H1 (cell line): ENCODE measurements around the gene PHLDA3. TPM values are rescaled to one million over a fixed set of nuclear protein-coding genes. Genes with fewer than 3 reads are reported as not detected.

Experiments used
- CTCF ChIA-PET: fragments of 300-600 bp; sonication (Branson Sonifier 250); formaldehyde crosslinking; loops from one replicate; lab custom pipeline; 2021; ENCODE audit not compliant: partially characterized antibody; lab: Charles Lee
- POLR2A ChIA-PET: fragments of 300-600 bp; sonication (Branson Sonifier 250); formaldehyde crosslinking; loops from one replicate; lab custom pipeline; 2021; ENCODE audit warnings: inconsistent platforms; ENCODE audit not compliant: partially characterized antibody; lab: Charles Lee
- DNase-seq, 2 experiments: peaks; one replicate each; pipeline versions ENCODE4 v3.0.0 to v3.0.0-alpha.2; 2010 to 2022; ENCODE audit warnings: low spot score in 2 of 2, low read depth in 1 of 2, mixed read lengths in 1 of 2
- FAIRE-seq: peaks from 2 replicates; lab custom pipeline; 2011; peaks lifted over from hg19 to GRCh38; lab: Jason Lieb, UNC
- H2AFZ ChIP-seq: 2 replicates; pipeline ENCODE4 v1.8.1; 2012; ENCODE audit warnings: low read length, inconsistent platforms
- H2AK5ac ChIP-seq: 2 replicates; pipeline ENCODE4 v1.6.1; 2013; ENCODE audit warnings: low read depth, low read length
- H2BK120ac ChIP-seq: replicated peaks from 2 replicates; pipeline ENCODE3; 2013; ENCODE audit warnings: low read depth, low read length, inconsistent platforms
- H2BK12ac ChIP-seq: 2 replicates; pipeline ENCODE4 v1.6.1; 2013; ENCODE audit warnings: low read depth, low read length
- H2BK15ac ChIP-seq: 2 replicates; pipeline ENCODE4 v1.6.1; 2013; ENCODE audit warnings: low read length
- H2BK20ac ChIP-seq: 2 replicates; pipeline ENCODE4 v1.6.1; 2013; ENCODE audit warnings: low read length
- H2BK5ac ChIP-seq: 2 replicates; pipeline ENCODE4 v1.6.1; 2013; ENCODE audit warnings: low read depth, low read length
- H3K14ac ChIP-seq: 2 replicates; pipeline ENCODE4 v1.6.1; 2013; ENCODE audit warnings: inconsistent platforms; ENCODE audit not compliant: insufficient read length
- H3K18ac ChIP-seq: 2 replicates; pipeline ENCODE4 v1.6.1; 2013; ENCODE audit warnings: low read length; ENCODE audit errors: extremely low read depth
- H3K23ac ChIP-seq: 2 replicates; pipeline ENCODE4 v1.6.1; 2013; ENCODE audit warnings: inconsistent platforms; ENCODE audit not compliant: insufficient read length
- H3K23me2 ChIP-seq: 2 replicates; pipeline ENCODE4 v1.6.1; 2013; ENCODE audit warnings: low read depth, low read length
- H3K27ac ChIP-seq: 2 replicates; pipeline ENCODE4 v1.6.1; 2011; ENCODE audit warnings: low read depth, low read length, inconsistent platforms
- H3K27me3 ChIP-seq, 4 experiments: replicated peaks in 1 of 4; 1 replicate in 1 of 4; 2 replicates in 3 of 4; pipeline versions ENCODE4 v1.6.1 to v1.8.1; 2011 to 2013; ENCODE audit warnings: low read length in 3 of 4, mild to moderate bottlenecking in 3 of 4, inconsistent platforms in 2 of 4, mixed read lengths in 2 of 4, moderate library complexity in 1 of 4; ENCODE audit not compliant: control insufficient read depth in 3 of 4, insufficient read depth in 3 of 4; ENCODE audit errors: extremely low read depth in 1 of 4
- H3K36me3 ChIP-seq, 4 experiments: 2 replicates each; pipeline versions ENCODE4 v1.6.1 to v1.8.1; 2011 to 2013; ENCODE audit warnings: mild to moderate bottlenecking in 4 of 4, low read length in 3 of 4, moderate library complexity in 2 of 4, control low read depth in 1 of 4, inconsistent platforms in 1 of 4; ENCODE audit not compliant: insufficient read depth in 4 of 4, control insufficient read depth in 2 of 4
- H3K4ac ChIP-seq: replicated peaks from 2 replicates; pipeline ENCODE3; 2013; ENCODE audit warnings: low read length, low read depth, mixed read lengths, inconsistent platforms; ENCODE audit not compliant: insufficient read length
- H3K4me1 ChIP-seq, 4 experiments: replicated peaks in 1 of 4; 1 replicate in 1 of 4; 2 replicates in 3 of 4; pipeline versions ENCODE4 v1.6.1 to v1.8.1; 2011 to 2013; ENCODE audit warnings: low read length in 3 of 4, inconsistent platforms in 2 of 4, mixed read lengths in 1 of 4; ENCODE audit not compliant: insufficient read depth in 4 of 4, control insufficient read depth in 3 of 4
- H3K4me2 ChIP-seq, 2 experiments: 2 replicates each; pipeline versions ENCODE4 v1.6.1 to v1.8.1; 2011 to 2013; ENCODE audit warnings: low read depth in 2 of 2, low read length in 2 of 2, control low read depth in 1 of 2, inconsistent platforms in 1 of 2, mild to moderate bottlenecking in 1 of 2; ENCODE audit not compliant: insufficient read depth in 1 of 2
- H3K4me3 ChIP-seq, 4 experiments: fragments of 200-600, 300-600 bp in 1 of 4; sonication (generic), shearing (Covaris generic), sonication (Bioruptor Twin) in 1 of 4; 2 replicates each; pipeline versions ENCODE4 v1.5.1 to v1.8.1; 2011 to 2016; ENCODE audit warnings: low read length in 4 of 4, low read depth in 3 of 4, control low read depth in 2 of 4, inconsistent platforms in 2 of 4, mild to moderate bottlenecking in 2 of 4, mixed read lengths in 1 of 4, moderate library complexity in 1 of 4; ENCODE audit not compliant: insufficient read depth in 2 of 4; ENCODE audit errors: extremely low read depth in 1 of 4
- H3K56ac ChIP-seq: replicated peaks from 2 replicates; pipeline ENCODE3; 2013; ENCODE audit warnings: low read depth, mild to moderate bottlenecking, mixed read lengths, low read length, inconsistent platforms; ENCODE audit not compliant: insufficient read length
- H3K79me1 ChIP-seq: 2 replicates; pipeline ENCODE4 v1.6.1; 2013; ENCODE audit warnings: low read depth, low read length, control low read depth
- H3K79me2 ChIP-seq, 2 experiments: 2 replicates each; pipeline versions ENCODE4 v1.6.1 to v1.8.1; 2012 to 2013; ENCODE audit warnings: low read length in 2 of 2, mild to moderate bottlenecking in 2 of 2, inconsistent platforms in 1 of 2; ENCODE audit not compliant: insufficient read depth in 2 of 2, control insufficient read depth in 1 of 2
- H3K9ac ChIP-seq, 4 experiments: replicated peaks in 1 of 4; 1 replicate in 1 of 4; 2 replicates in 3 of 4; pipeline versions ENCODE4 v1.6.1 to v1.8.1; 2011 to 2013; ENCODE audit warnings: low read depth in 3 of 4, low read length in 3 of 4, control low read depth in 2 of 4, mild to moderate bottlenecking in 2 of 4, moderate library complexity in 2 of 4, inconsistent platforms in 1 of 4; ENCODE audit errors: extremely low read depth in 1 of 4
- H3K9me3 ChIP-seq, 2 experiments: 2 replicates each; pipeline versions ENCODE4 v1.6.1 to v1.8.1; 2012 to 2013; ENCODE audit warnings: mild to moderate bottlenecking in 2 of 2, moderate library complexity in 2 of 2, control low read depth in 1 of 2, inconsistent platforms in 1 of 2, low read depth in 1 of 2, low read length in 1 of 2, mixed read lengths in 1 of 2; ENCODE audit not compliant: insufficient read depth in 2 of 2
- H4K20me1 ChIP-seq, 2 experiments: replicated peaks in 1 of 2; 2 replicates each; pipeline versions ENCODE3 to v1.8.1; 2011 to 2013; ENCODE audit warnings: inconsistent platforms in 2 of 2, low read length in 2 of 2, mild to moderate bottlenecking in 1 of 2; ENCODE audit not compliant: insufficient read depth in 2 of 2, control insufficient read depth in 1 of 2
- H4K5ac ChIP-seq: 2 replicates; pipeline ENCODE4 v1.6.1; 2013; ENCODE audit warnings: low read length, low read depth, mixed read lengths, inconsistent platforms; ENCODE audit not compliant: insufficient read length
- H4K8ac ChIP-seq: 2 replicates; pipeline ENCODE4 v1.8.0; 2013; ENCODE audit warnings: mild to moderate bottlenecking, moderate library complexity, low read length, inconsistent platforms; ENCODE audit not compliant: insufficient read depth; ENCODE audit errors: extremely low read depth
- H4K91ac ChIP-seq: replicated peaks from 2 replicates; pipeline ENCODE3; 2013; ENCODE audit warnings: low read length, mixed read lengths, inconsistent platforms; ENCODE audit not compliant: insufficient read length
- CHD2 ChIP-seq: IDR thresholded peaks from 2 replicates; pipeline ENCODE4 v1.6.1; 2012; ENCODE audit warnings: low read length, improper control_type of control experiment
- EZH2 ChIP-seq: fragments of 200-600 bp; sonication (generic); IDR thresholded peaks from 2 replicates; pipeline ENCODE4 v1.7.1; 2012; ENCODE audit warnings: low read depth, mild to moderate bottlenecking, moderate library complexity, low read length, inconsistent platforms; ENCODE audit not compliant: severe bottlenecking
- HDAC2 ChIP-seq, 2 experiments: fragments of 300-600 bp in 1 of 2; sonication (generic) in 1 of 2; IDR thresholded peaks; 2 replicates each; pipeline ENCODE4 v1.6.1; 2011 to 2012; ENCODE audit warnings: low read depth in 2 of 2, low read length in 2 of 2, mild to moderate bottlenecking in 2 of 2, moderate library complexity in 2 of 2, borderline replicate concordance in 1 of 2, inconsistent platforms in 1 of 2
- RFX5 ChIP-seq: IDR thresholded peaks from 2 replicates; pipeline ENCODE4 v1.6.1; 2011; ENCODE audit warnings: low read depth, low read length, improper control_type of control experiment, borderline replicate concordance
- RNF2 ChIP-seq: fragments of 200-900, 300-1000 bp; sonication (generic); IDR thresholded peaks from 2 replicates; pipeline ENCODE4 v1.7.1; 2016; ENCODE audit warnings: borderline replicate concordance, low read depth, mild to moderate bottlenecking, antibody characterized with exemption, low read length; ENCODE audit not compliant: poor library complexity, severe bottlenecking; ENCODE audit errors: missing control alignments
- SUZ12 ChIP-seq: fragments of 200-600 bp; sonication (generic); IDR thresholded peaks from 2 replicates; pipeline ENCODE4 v1.6.1; 2012; ENCODE audit warnings: mild to moderate bottlenecking, inconsistent platforms, low read length, moderate library complexity, mixed read lengths
- TCF12 ChIP-seq: IDR thresholded peaks from 2 replicates; pipeline ENCODE4 v1.6.1; 2011; ENCODE audit warnings: low read depth, mild to moderate bottlenecking, low read length
- ZNF274 ChIP-seq: IDR thresholded peaks from 2 replicates; pipeline ENCODE4 v1.7.0; 2012; ENCODE audit warnings: low read length, borderline replicate concordance; ENCODE audit errors: extremely low read depth
- WGBS, 2 experiments: shearing (Covaris generic) in 1 of 2; methylation state at CpG; one replicate each; pipeline versions ENCODE4 v1.1.6 to v1.1.7; 2013 to 2015; ENCODE audit warnings: low lambda C conversion rate in 2 of 2, mixed read lengths in 2 of 2, inconsistent platforms in 1 of 2, low coverage in 1 of 2, missing lambda C conversion rate in 1 of 2; ENCODE audit not compliant: insufficient replicate concordance in 2 of 2, insufficient coverage in 1 of 2, insufficient read length in 1 of 2; ENCODE audit errors: extremely low coverage in 1 of 2, missing lambda C conversion rate in 1 of 2; 5-methylcytosine and 5-hydroxymethylcytosine counted together
- polyA plus RNA-seq, 7 experiments: library from polyadenylated mRNA; depleted of rRNA in 3 of 7; stranded (reverse) in 5 of 7; unstranded in 2 of 7; fragments of >200 nt in 5 of 7; fragments of 200-250 nt in 2 of 7; gene quantifications; 1 replicate in 5 of 7; 2 replicates in 1 of 7; 4 replicates in 1 of 7; pipeline versions ENCODE4 v1.2.1 to v1.2.3, GENCODE V29; 2011 to 2013; ENCODE audit warnings: missing spikeins in 2 of 7, mixed read lengths in 2 of 7
- total RNA-seq: library from RNA; stranded (reverse); fragmentation: NEBNext Ultra II Directional; extraction: Animal tissue kit (Norgen Biotek cat#: 25700); gene quantifications from 2 replicates; pipeline ENCODE4 v1.2.1, GENCODE V29; 2021

PHLDA3 gene
- total and polyA plus RNA-seq, 2 of the 8 experiments (the other 6 are each of a cell fraction or from before 2014, with no cell fraction given), result 25.5 to 27.5 TPM

GRCh38 chr1:201513498-201514243 is 44.7 kb upstream of the PHLDA3 start:
- no peaks in the 10 kb centered on the region for H3K36me3 ChIP-seq
- H2BK20ac ChIP-seq, result no peak overlapping the region
- CTCF ChIA-PET, result interaction anchor here (0.8 to 43.8 kb wide), 53 partner anchors 8 to 486 kb away, joined by 3 to 929 read pairs (median 5); partner anchors contain the start of genes CSRP1, IPO9, NAV1 and PHLDA3
- no peak overlapping the region for H3K14ac ChIP-seq
- H3K18ac ChIP-seq, result no peak overlapping the region
- H3K79me1 ChIP-seq, result no peaks in the 10 kb centered on the region
- H3K4ac ChIP-seq, result no peak overlapping the region
- H4K91ac ChIP-seq, result no peak overlapping the region
- FAIRE-seq (no peak), DNase-seq (no peak)
- H2AK5ac ChIP-seq, result no peak overlapping the region
- H4K5ac ChIP-seq, result no peak overlapping the region
- no peaks in the 10 kb centered on the region; the same call in 1 of the 2 replicates for H3K23me2 ChIP-seq
- 93% methylated on average over 6 of the region's 6 CpGs; no CpG with 5 or more reads in 1 of the 2 experiments for WGBS, 2 experiments
- H3K9me3 ChIP-seq, result no peaks in the 10 kb centered on the region
- H3K27ac ChIP-seq, result no peak overlapping the region
- no peak overlapping the region for H3K56ac ChIP-seq
- no peaks in the 10 kb centered on the region for H4K20me1 ChIP-seq
- no peak overlapping the region for H3K4me3 ChIP-seq
- POLR2A ChIA-PET, result interaction anchor here (0.8 to 6.3 kb wide), 5 partner anchors 12 to 136 kb away, joined by 3 to 52 read pairs (median 5); no protein-coding TSS in a partner anchor
- no peak overlapping the region for H3K9ac ChIP-seq
- no peak overlapping the region for H2BK5ac ChIP-seq
- no peak overlapping the region for H4K8ac ChIP-seq
- TF ChIP-seq EZH2 (no peak), RFX5 (no peak), HDAC2 (IDR thresholded peaks at IDR 0.05; ENCODE audit: borderline replicate concordance in 1 of 2, low read depth in 2 of 2, low read length in 2 of 2) (no peak), SUZ12 (no peak), TCF12 (no peak), ZNF274 (no peak), RNF2 (no peak), CHD2 (no peak)
- H2BK12ac ChIP-seq, result no peak overlapping the region
- H3K4me2 ChIP-seq, result no peak overlapping the region
- peaks cover 0 to 4% (median under 1%) of the 10 kb centered on the region in 4 experiments; a peak in 2 of 7 replicates for H3K27me3 ChIP-seq
- H2BK15ac ChIP-seq, result 0 out of 2 replicates have a peak overlapping the region, but pooled peaks have one; percentile 18
- H3K79me2 ChIP-seq, result no peaks in the 10 kb centered on the region
- no peak overlapping the region for H2BK120ac ChIP-seq
- peaks cover 3 to 5% (median 5%) of the 10 kb centered on the region in 4 experiments; a peak in 6 of 7 replicates for H3K4me1 ChIP-seq
- peak overlapping the region; percentile 49 for H2AFZ ChIP-seq
- H3K23ac ChIP-seq, result no peak overlapping the region
